Loucy (cell line): ENCODE measurements around the gene SCPEP1.

Source experiments
- CTCF ChIP-seq: fragments of 200-600 bp; sonication (generic); conservative IDR thresholded peaks from 2 replicates; pipeline ENCODE4 v1.5.1; 2014; ENCODE audit warnings: mild to moderate bottlenecking, antibody characterized with exemption, low read length
- EZH2phosphoT487 ChIP-seq: fragments of 200-600 bp; IDR thresholded peaks from 2 replicates; pipeline ENCODE4 v1.6.1; 2018; ENCODE audit warnings: antibody characterized with exemption, mild to moderate bottlenecking, moderate library complexity, borderline replicate concordance

GRCh38 chr17:57043276-57043675 lies 65.3 kb downstream of the SCPEP1 start:
- TF ChIP-seq EZH2phosphoT487 (no peak), CTCF (no peak)
